KMS-11 (cell line): ENCODE data around the gene VDR.
A peak's percentile ranks its signal among the peaks of the same experiment; 100 is the strongest.

Experiments
- H2AFZ ChIP-seq: fragments of 200-600 bp; sonication (generic); 2 replicates; pipeline ENCODE4 v1.6.1; 2016; ENCODE audit warnings: antibody characterized with exemption, mixed run types, low read depth
- H3K27ac ChIP-seq: fragments of 200-600 bp; sonication (generic); 2 replicates; pipeline ENCODE4 v1.6.1; 2016; ENCODE audit warnings: mild to moderate bottlenecking, mixed run types
- H3K27me3 ChIP-seq: fragments of 200-600 bp; sonication (generic); 2 replicates; pipeline ENCODE4 v1.6.1; 2017; ENCODE audit warnings: mild to moderate bottlenecking, low read depth, mixed run types, moderate library complexity; ENCODE audit not compliant: insufficient read depth
- H3K36me3 ChIP-seq: fragments of 200-600 bp; sonication (generic); 2 replicates; pipeline ENCODE4 v1.6.1; 2017; ENCODE audit warnings: mild to moderate bottlenecking, mixed run types; ENCODE audit not compliant: insufficient read depth
- H3K4me1 ChIP-seq: fragments of 200-600 bp; sonication (generic); 2 replicates; pipeline ENCODE4 v1.6.1; 2016; ENCODE audit warnings: mild to moderate bottlenecking, low read depth, mixed run types; ENCODE audit not compliant: poor library complexity, severe bottlenecking
- H3K4me2 ChIP-seq: fragments of 200-600 bp; sonication (generic); 2 replicates; pipeline ENCODE4 v1.7.0; 2016; ENCODE audit warnings: mild to moderate bottlenecking, mixed run types
- H3K4me3 ChIP-seq: fragments of 200-600 bp; sonication (generic); IDR thresholded peaks from 2 replicates; pipeline ENCODE4 v1.6.1; 2017; ENCODE audit warnings: low read depth, low read length, mixed read lengths; ENCODE audit not compliant: insufficient read depth
- H3K79me2 ChIP-seq: fragments of 200-600 bp; sonication (generic); 2 replicates; pipeline ENCODE4 v1.6.1; 2016; ENCODE audit warnings: low read depth, mixed run types; ENCODE audit not compliant: insufficient read depth
- H3K9ac ChIP-seq: fragments of 200-600 bp; sonication (generic); 2 replicates; pipeline ENCODE4 v1.6.1; 2016; ENCODE audit warnings: mild to moderate bottlenecking, mixed run types
- H4K20me1 ChIP-seq: fragments of 200-600 bp; sonication (generic); 2 replicates; pipeline ENCODE4 v1.6.1; 2016; ENCODE audit warnings: mild to moderate bottlenecking, mixed run types; ENCODE audit not compliant: insufficient read depth
- TF ChIP-seq, protein P1 (sequence below): fragments of 200-600 bp; sonication (generic); conservative IDR thresholded peaks from 2 replicates; pipeline ENCODE4 v1.6.1; 2017; ENCODE audit warnings: low read depth, mild to moderate bottlenecking, antibody characterized with exemption, low read length, moderate library complexity, mixed read lengths

VDR gene

DNA sequence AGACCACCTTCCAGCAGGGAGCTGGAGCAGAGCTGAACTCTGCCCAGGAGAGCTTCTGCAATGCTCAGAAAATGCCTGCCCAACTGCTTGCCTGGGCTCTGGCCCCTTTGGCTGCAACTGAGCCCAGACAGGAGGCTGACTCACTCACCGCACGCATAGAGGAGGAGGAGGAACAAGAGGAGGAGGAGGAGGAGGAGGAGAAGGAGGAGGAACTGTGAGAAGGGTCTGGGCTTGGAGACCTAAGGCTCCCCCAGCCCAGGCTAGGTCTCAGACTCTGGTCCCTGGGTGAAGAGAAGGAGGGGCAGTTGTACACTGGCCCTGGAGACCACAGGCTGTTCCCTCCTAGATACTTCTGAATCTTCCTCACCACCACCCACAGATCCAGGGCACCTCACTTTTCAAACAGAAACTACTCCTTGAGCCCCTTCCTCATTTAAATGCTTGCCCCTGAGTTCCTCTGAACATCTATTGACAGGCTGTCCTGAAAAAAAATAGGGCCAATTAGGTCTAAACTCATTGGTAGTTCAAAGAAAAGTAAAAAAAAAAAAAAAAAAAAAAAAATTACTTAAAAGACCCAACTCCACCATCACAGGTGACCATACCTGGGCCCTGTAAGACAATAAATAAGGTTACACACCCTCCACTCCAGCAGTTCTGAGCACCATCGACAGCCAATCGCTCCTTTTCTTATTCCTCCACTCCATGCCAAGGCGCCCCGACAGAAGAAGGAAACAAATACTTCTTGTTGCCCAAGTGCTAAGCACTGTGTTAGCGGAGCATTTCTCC, 674 bp downstream of the VDR start:
- no peaks in the 10 kb centered on the region; the same call in 1 of the 2 replicates for H3K27me3 ChIP-seq
- peak overlapping the region; percentile 53 for H3K27ac ChIP-seq
- no peaks in the 10 kb centered on the region; the same call in 1 of the 2 replicates for H3K79me2 ChIP-seq
- TF ChIP-seq, protein P1, sequence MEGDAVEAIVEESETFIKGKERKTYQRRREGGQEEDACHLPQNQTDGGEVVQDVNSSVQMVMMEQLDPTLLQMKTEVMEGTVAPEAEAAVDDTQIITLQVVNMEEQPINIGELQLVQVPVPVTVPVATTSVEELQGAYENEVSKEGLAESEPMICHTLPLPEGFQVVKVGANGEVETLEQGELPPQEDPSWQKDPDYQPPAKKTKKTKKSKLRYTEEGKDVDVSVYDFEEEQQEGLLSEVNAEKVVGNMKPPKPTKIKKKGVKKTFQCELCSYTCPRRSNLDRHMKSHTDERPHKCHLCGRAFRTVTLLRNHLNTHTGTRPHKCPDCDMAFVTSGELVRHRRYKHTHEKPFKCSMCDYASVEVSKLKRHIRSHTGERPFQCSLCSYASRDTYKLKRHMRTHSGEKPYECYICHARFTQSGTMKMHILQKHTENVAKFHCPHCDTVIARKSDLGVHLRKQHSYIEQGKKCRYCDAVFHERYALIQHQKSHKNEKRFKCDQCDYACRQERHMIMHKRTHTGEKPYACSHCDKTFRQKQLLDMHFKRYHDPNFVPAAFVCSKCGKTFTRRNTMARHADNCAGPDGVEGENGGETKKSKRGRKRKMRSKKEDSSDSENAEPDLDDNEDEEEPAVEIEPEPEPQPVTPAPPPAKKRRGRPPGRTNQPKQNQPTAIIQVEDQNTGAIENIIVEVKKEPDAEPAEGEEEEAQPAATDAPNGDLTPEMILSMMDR: peak; percentile 40
- peak overlapping the region; percentile 75 for H3K9ac ChIP-seq
- peak overlapping the region; percentile 76; the same call in 1 of the 2 replicates for H2AFZ ChIP-seq
- no peak overlapping the region for H3K4me3 ChIP-seq
- H4K20me1 ChIP-seq: no peaks in the 10 kb centered on the region
- H3K36me3 ChIP-seq: no peaks in the 10 kb centered on the region
- H3K4me1 ChIP-seq: peaks cover 34% of the 10 kb centered on the region
- peak overlapping the region; percentile 100 for H3K4me2 ChIP-seq

DNA sequence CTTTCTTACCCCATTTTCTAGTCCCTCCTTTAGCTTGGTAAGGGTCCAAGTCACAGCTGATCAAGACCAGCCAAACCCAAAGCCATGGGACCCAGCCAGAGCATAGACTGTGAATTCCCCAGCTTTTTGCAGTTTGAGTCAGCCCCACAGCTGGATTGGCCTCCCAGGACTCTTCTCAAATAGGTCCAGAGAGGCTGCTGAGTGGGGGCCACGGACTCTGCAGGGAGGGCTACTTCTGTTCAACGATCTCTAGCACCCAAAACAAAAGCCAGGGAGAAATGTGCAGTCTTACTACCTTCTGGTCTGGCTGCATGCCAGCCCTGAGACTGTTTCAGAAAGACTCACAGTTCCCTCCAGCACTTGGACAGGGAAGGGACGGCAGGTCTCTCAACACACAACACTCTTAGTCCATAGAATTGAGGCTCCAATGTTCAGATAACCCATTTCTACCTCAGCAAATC, 1.6 kb downstream of the VDR start:
- Histone ChIP-seq H3K27ac (peak overlapping the region; percentile 4; the same call in 1 of the 2 replicates), H3K79me2 (no peaks in the 10 kb centered on the region; the same call in 1 of the 2 replicates), H3K27me3 (no peaks in the 10 kb centered on the region; the same call in 1 of the 2 replicates), H3K4me1 (peaks cover 34% of the 10 kb centered on the region), H3K9ac (peak overlapping the region; percentile 75), H2AFZ (0 out of 2 replicates have a peak overlapping the region, but pooled peaks have one; percentile 76), H3K4me3 (no peak overlapping the region), H3K4me2 (peak overlapping the region; percentile 100), H4K20me1 (no peaks in the 10 kb centered on the region), H3K36me3 (no peaks in the 10 kb centered on the region)
- TF ChIP-seq, protein P1: no peak

DNA sequence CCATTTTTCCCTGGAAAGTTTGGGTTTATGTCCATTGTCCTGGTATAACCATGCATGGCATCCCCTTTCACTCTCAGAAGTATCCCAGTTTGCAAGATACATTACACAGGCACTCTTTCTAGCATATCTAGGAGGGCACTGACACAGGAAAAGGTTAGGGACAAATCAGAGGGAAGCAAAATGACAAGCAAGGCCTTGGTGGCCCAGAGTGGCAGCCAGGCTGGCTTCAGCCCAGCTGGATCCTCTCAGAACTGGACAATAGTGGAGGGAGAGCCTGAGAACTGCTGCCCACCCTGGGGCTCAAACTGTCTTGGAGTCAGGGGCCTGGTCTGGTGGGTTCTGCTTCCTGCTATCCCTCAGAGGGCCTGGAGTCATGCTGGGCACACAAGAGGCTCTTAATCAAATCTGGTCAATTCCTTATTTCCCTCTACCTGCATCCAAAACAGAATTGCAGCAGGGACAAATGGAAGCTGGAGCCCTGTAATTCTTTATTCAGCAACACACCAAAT, 2.6 kb downstream of the VDR start:
- TF ChIP-seq, protein P1: no peak
- Histone ChIP-seq H3K4me1 (peaks cover 34% of the 10 kb centered on the region), H4K20me1 (no peaks in the 10 kb centered on the region)

DNA sequence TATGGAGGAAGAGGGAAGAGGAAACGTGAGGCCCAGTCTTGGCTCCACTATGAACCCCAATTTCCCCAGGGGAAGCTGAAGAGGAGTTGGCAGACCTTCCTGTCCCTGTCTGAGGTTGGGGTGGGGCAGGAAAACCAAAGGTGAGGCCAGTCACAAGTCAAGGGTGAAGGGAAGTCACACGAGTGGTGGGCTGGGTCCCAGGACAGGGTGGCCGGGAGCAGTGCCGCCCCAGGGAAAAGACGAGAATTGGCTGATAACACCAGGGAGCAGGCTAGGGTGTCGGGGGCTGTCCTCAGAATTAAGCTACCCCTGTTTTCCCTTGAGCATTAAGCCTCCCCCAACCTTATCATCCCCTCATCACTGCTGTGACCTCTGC, 3.1 kb downstream of the VDR start:
- peaks cover 34% of the 10 kb centered on the region for H3K4me1 ChIP-seq

More for the DNA sequence above, 2.6 kb downstream of the VDR start:
- H3K27me3 ChIP-seq: no peaks in the 10 kb centered on the region; the same call in 1 of the 2 replicates
- no peaks in the 10 kb centered on the region for H3K36me3 ChIP-seq
- H2AFZ ChIP-seq: no peak overlapping the region
- H3K79me2 ChIP-seq: no peaks in the 10 kb centered on the region; the same call in 1 of the 2 replicates
- H3K4me2 ChIP-seq: peak overlapping the region; percentile 100; the same call in 1 of the 2 replicates
- no peak overlapping the region for H3K4me3 ChIP-seq
- no peak overlapping the region for H3K9ac ChIP-seq
- H3K27ac ChIP-seq: no peak overlapping the region

More for the DNA sequence above, 3.1 kb downstream of the VDR start:
- Histone ChIP-seq H3K36me3 (no peaks in the 10 kb centered on the region), H3K4me2 (no peak overlapping the region), H2AFZ (no peak overlapping the region), H4K20me1 (no peaks in the 10 kb centered on the region), H3K4me3 (no peak overlapping the region), H3K79me2 (no peaks in the 10 kb centered on the region; the same call in 1 of the 2 replicates), H3K27ac (no peak overlapping the region), H3K27me3 (no peaks in the 10 kb centered on the region; the same call in 1 of the 2 replicates), H3K9ac (no peak overlapping the region)
- TF ChIP-seq, protein P1: no peak
